Measurements from ENCODE around the gene ABHD2.
"Not testable (repeated sequence)": the region's sequence is repeated elsewhere in the genome, so short reads cannot be mapped to it uniquely, and the experiment has no call there.

The ABHD2 gene

DNA sequence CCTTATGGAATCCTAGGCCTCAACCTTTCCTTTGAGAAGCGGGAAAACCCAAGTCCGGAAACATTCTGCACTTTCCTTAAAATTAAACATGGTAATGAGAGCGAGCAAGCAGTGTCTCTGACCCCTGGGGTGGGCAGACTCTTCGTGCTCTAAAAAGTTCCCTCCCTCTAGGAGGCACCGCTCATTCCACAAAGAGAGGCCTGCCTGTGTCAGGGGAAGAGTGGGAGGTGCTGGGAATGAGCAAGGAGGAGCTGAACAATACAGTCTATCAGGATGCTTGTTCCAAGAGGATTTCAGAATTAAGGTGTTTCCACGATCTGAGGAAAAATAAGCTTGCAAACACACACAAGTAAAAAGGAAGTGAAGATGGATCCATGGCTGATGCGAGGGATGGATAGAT is 139.2 kb downstream of the ABHD2 start:
- DNase-seq (ENCODE audit: low read depth), result no peak

DNA sequence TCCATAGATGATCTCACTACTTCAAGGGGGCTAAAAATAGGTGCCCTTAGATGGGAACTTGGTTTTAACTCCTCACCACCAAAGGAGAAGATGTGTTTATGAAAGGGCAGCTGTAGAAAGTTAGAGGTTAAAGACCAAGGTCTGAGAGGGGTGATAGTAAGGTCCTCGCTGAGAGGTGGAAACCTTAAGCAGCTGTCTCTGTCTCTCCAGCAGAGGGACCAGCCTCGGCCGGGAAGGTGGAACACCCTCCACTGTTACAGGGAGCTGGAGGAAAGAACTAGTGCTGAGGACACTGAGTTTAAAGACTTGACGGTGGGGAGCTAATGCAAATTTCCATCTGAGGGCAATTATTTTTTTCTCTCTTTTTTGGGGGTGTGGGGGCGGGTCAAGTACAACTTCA is 142.0 kb downstream of the ABHD2 start:
- DNase-seq (ENCODE audit: low read depth), result no peak

DNA sequence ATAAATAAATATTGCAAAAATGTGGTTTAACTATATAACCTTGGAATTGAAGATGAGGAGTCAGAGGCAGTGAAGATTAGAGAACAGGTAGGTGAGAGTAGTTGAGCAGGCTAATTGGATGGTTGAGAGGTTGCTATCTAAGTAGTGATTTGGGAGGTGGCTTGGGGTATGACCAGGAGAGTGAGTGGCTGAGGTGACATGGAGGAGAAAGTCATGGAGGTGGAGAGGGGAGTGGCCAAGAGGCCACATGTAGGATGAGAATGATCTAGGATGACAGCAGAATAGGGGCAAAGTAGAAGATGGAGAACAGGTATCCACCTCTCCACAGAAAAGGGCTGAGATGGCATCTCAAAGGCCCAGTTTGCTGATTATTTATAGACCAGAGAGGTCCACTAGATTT is 143.6 kb downstream of the ABHD2 start:
- no peak for DNase-seq (ENCODE audit: low read depth)

DNA sequence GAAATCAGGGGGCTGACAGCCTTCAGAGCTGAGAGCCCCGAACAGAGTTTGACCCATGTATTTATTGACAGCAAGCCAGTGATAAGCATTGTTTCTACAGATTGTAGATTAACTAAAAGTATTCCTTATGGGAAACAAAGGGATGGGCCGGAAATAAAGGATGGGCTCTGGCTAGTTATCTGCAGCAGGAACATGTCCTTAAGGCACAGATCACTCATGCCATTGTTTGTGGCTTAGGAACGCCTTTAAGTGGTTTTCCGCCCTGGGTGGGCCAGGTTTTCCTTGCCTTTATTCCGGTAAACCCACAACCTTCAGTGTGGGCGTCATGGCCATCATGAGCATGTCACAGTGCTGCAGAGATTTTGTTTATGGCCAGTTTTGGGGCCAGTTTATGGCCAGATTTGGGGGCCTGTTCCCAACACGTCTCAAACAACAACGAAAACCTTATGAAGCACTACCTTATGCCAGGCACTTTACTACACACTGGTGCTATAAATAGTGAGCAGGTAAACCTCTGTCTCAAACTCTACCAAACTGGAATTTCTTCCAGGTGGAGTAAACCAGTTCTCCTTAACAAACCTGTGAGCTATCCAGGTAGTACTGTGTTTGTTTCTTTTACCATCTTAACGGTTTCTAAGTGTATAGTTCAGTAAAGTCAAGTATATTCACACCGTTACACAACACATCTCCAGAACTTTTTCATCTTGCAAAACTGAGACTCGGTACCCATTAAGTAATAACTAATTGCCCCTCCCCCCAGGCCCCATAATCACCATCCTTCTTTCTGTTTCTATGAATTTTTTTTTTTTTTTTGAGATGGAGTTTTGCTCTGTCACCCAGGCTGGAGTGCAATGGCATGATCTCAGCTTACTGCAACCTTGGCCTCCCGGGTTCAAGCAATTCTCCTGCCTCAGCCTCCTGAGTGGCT is 151.9 kb downstream of the ABHD2 start:
- DNase-seq (ENCODE audit: low read depth), result not testable (repeated sequence)

DNA sequence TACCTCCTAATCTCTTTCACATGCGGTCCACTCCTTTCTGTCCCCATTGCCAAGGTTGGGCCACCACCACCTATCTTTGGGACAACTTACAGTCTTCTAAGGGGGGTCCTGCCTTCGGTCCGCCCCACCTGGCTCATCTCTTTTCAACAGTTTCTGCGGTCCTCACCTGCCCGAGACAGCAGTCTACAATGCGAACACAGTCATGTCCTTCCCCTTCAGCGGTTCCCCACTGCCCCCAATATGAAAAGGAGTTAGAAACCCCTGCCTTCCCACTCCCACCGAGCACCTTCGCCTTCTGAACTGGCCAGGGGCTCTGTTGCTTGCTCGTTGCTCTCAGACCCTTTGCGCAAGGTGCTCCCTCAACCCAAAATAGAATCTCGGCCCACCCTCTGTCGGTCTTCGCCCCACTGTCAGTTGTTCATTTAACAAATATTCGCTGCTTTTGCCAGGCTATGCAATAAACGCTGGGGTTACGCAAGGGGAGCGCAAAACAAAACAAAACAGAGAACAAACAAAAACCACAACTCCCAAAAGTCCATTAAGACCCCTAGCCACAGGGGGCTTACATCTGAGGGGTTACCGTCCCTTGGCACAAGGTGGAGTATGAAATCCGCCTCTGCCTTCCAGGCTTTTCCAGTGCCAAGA is 154.9 kb downstream of the ABHD2 start:
- no peak for DNase-seq (ENCODE audit: low read depth)

DNA sequence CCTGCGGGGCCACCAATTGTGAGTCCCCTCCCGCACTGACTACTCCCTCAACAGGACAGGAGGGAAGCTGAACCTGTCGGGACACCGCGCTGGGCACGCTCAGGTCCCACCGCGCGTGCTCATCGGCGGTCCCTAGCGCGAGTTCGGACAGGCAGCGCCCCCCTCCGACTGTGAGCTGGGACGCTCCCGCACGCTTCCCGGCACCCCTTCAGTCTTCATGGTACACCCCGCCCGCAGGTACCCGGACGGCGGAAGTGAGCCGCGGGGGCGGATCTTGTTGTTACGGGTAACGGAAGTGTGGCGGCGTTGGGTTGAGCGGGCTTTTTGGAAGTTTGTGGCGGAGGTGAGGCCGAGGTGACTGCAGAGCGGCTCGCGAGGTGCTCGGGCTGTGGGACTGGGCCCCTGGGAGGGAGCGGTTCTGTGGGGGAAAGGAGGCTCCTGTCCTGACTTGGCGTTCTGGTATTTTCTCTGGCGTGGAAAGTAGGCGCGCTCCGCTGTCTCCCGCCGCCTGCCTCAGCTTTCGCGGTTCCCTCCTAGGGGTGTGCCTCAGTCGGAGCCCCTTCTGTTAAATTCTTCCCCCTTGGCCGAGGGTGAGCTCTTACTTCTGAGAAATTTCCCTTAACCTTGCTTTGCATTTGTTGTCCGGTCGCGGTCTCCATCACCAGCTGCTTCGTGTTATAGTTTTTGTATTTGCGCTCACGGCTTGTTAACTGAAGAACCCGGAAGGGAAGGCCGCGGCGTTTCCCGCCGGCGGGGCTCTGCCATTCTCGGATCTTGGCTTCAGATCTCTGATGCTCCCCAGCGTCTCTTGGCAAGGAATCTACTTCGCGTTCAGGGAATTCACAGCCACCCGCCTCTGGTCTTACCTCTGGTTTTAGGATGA is 155.7 kb downstream of the ABHD2 start, which contains the start of gene FANCI:
TSS of gene FANCI (plus strand) at position 289 of the 883 bp plus-strand sequence. CDS start 3,669 bp downstream, outside the sequence.
- DNase-seq (ENCODE audit: low read depth), result peak; percentile 88

DNA sequence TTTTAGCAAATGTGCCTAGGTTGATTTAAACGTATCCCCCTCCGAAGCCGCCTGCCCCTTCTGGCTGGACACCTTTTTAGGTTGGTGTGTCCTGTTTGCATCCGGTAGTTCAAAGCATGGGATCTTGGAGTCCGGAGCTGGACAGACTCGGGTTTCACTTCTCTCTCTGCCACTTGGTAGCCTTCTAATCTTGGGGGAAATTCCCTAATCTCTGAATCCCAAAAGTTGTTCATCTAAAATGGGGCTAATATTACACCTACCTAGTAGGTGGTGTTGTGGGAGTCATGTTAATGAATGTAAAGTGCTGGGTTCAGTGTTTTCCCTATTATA is 156.3 kb downstream of the ABHD2 start:
- no peak for DNase-seq (ENCODE audit: low read depth)

DNA sequence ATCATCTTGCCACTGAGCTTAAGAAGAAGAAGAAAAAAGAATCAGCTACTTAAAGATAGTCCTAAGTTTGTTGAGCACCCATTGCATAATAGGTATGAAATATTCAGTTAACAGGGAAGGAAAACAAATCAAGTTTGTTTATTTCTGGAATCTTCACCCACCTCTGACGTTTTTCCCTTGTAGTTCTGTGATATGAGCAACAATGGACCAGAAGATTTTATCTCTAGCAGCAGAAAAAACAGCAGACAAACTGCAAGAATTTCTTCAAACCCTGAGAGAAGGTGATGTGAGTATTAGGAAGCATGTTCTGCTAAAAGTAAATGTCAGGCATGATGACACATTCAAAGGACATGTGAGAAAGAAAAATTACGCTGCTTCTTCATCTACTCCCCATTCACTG is 159.2 kb downstream of the ABHD2 start:
- DNase-seq (ENCODE audit: low read depth), result no peak

DNA sequence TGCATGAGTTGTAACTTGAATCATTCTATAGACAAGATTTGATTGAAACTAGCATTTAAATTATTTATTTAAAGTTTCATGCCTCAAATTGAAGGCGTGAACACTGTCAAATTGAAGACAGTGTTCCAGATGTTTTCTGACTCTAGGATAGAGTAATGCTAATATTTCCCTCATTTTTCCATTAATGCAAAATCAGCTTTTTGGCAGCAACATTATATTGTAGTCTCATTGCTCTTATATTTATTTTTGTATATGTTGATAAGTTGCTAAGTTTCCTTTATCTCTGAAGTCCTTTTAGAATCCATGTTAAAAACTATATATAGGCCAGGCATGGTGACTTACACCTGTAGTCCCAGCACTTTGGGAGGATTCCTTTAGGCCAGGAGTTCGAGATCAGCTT is 160.3 kb downstream of the ABHD2 start:
- no peak for DNase-seq (ENCODE audit: low read depth)

DNA sequence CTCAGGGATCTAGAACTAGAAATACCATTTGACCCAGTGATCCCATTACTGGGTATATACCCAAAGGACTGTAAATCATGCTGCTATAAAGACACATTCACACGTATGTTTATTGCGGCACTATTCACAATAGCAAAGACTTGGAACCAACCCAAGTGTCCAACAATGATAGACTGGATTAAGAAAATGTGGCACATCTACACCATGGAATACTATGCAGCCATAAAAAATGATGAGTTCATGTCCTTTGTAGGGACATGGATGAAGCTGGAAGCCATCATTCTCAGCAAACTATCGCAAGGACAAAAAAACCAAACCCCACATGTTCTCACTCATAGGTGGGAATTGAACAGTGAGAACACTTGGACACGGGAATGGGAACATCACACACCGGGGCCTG is 161.9 kb downstream of the ABHD2 start:
- not testable (repeated sequence) for DNase-seq (ENCODE audit: low read depth)
